Colonic mucosa (tissue), 2 donors: ENCODE results near the gene CLEC7A. TPM values are rescaled to one million over a fixed set of nuclear protein-coding genes. Genes with fewer than 3 reads are reported as not detected.

Experiments used
- total RNA-seq, 2 donors: library from RNA; stranded (reverse); fragmentation: NEBNext Ultra II Directional in 1 of 2; extraction: Animal tissue kit (Norgen Biotek cat#: 25700) in 1 of 2; gene quantifications; one replicate each; pipeline ENCODE4 v1.2.1, GENCODE V29; 2021
- donor health status: DM: no; HTN: no; CAD: no.
- donor health status: DM: no; HTN: no; CAD: no.

The CLEC7A gene
- total RNA-seq, 2 donors from 2014 or later, result 1.1 to 6.8 TPM

Other genes starting within 250 kb of the CLEC7A start
- not detected for gene KLRF2, start 248.7 kb downstream of the CLEC7A start, total RNA-seq
- not detected for gene CLEC2A, start 197.8 kb downstream of the CLEC7A start, total RNA-seq
- gene CLEC12A, start 158.8 kb downstream of the CLEC7A start, total RNA-seq, result under 1 TPM; 0.59 to 0.72 TPM
- not detected for gene CLEC1B, start 131.1 kb downstream of the CLEC7A start, total RNA-seq
- gene CLEC12B, start 119.6 kb downstream of the CLEC7A start, total RNA-seq, result not detected
- under 1 TPM in 1 of 2 donors, not detected in 1; 0.47 TPM for gene CLEC9A, start 99.5 kb downstream of the CLEC7A start, total RNA-seq
- gene CLEC1A, start 31.2 kb downstream of the CLEC7A start, total RNA-seq, result 1 to 10 TPM; 1.7 to 1.8 TPM
- gene OLR1, start 41.9 kb upstream of the CLEC7A start, total RNA-seq, result under 1 TPM; 0.20 to 0.77 TPM
- not detected for gene TMEM52B, start 48.8 kb upstream of the CLEC7A start, total RNA-seq
- 10 to 100 TPM; 12.8 to 42.8 TPM for gene GABARAPL1, start 82.7 kb upstream of the CLEC7A start, total RNA-seq
- 1 to 10 TPM; 1.1 to 1.5 TPM for gene KLRD1, start 177.7 kb upstream of the CLEC7A start, total RNA-seq